NCI-H2196 treated with DMSO at 0.1 percent for 48 hours (cell line): ENCODE measurements around the gene STXBP1.
A peak's percentile ranks its signal among the peaks of the same experiment; 100 is the strongest.

ENCODE experiments used
- DNase-seq: peaks from one replicate; lab custom pipeline; 2025; ENCODE audit not compliant: unreplicated experiment; lab: John Stamatoyannopoulos, UW

Gene STXBP1

DNA sequence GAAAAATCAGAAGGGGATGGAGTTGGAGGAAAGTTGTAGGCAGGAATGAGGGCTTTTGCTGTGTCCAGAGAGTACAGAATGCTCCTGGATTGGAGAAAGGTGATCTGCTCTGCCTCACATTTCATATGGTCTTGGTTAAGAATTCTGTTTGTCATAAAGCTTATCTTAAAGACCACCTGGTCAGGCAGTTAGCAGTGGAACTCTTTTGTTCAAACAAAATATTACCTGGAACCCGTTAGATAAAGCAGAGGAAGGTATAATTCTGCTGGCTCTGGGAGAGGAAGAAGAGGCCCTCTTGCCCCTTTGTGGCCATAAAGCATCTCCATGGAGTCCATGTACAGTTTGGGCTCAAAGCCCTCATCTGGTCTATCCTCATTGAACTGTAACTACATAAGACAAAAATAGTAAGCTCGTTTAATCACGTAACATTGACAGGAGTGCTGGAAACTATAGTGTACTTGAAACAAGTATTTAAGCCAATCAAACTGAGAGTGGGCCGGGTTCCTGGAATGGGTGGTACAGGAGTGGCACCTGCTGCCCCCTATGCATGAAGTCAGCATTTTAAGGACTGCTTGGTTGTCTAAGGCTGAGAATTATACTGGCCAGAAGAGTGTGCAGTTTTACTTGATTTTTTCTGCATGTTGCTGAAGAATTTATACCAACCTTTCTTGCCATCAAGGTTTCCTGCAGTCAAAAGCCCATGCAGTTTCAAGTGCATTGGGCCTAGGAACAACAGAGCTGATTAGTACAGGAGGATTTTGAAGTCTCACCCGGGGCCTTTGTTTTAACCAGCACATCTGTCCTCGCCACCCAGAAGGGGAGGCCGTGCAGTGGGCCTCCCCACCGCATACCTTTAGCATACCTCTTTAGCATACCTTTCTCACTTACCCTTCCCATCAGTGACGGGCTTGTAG lies 39.9 kb downstream of the STXBP1 start:
- no peak for DNase-seq

DNA sequence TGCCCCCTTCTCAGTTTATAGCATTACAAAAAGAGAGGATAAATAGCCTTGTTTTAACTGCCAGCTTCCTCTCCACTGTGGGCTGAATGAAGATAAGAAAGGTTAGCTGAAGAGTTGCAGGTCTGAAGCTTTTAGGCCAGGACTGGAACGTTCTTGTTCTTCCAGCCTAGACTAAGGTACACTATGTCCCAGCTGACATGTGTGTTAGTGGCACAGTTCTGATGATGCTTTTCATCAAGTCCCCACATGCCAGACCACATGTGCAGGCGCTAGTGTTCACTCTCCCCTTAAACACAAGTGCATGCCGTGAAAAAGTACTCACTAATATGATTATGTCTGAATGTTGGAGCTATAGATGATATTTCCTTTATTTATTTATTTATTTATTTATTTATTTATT lies 40.7 kb downstream of the STXBP1 start:
- no peak for DNase-seq

DNA sequence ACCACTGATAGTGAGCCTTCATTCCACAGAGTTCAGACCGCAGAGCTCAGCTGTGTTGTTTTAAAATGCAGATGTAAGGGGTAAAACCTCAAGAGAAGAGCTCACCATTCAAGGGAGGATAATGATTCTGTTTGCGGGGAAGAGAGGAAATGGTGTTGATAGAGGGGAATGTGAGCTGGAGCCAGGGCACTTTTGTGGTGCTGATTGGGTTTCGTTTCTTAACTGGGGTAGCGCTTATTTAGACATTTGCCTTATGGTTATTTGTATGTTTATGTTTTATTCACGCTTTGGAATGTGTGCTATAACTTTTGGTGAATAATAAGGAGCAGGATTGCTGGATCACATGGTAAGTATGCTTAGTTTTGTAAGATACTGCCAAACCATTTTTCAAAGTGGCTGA lies 42.5 kb downstream of the STXBP1 start:
- no peak for DNase-seq

DNA sequence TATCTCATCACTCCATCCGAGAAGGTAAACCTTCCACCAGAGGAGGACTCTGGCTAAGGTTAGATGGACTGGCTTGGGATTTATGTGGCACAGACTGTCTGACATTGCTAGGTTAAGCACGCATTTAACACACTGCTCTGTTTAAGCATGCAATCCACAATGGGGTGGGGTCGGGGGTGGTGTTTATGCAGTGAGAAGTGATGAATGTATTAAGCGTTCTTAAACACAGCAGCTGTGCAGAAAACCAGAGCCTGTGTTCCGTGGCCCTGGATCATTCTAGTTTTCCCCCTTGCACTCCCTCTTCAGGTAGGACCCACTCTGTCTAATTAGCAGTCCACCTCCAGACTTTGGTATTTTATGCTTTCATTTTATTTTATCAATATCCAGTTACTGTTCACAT lies 46.4 kb downstream of the STXBP1 start:
- DNase-seq, result no peak

DNA sequence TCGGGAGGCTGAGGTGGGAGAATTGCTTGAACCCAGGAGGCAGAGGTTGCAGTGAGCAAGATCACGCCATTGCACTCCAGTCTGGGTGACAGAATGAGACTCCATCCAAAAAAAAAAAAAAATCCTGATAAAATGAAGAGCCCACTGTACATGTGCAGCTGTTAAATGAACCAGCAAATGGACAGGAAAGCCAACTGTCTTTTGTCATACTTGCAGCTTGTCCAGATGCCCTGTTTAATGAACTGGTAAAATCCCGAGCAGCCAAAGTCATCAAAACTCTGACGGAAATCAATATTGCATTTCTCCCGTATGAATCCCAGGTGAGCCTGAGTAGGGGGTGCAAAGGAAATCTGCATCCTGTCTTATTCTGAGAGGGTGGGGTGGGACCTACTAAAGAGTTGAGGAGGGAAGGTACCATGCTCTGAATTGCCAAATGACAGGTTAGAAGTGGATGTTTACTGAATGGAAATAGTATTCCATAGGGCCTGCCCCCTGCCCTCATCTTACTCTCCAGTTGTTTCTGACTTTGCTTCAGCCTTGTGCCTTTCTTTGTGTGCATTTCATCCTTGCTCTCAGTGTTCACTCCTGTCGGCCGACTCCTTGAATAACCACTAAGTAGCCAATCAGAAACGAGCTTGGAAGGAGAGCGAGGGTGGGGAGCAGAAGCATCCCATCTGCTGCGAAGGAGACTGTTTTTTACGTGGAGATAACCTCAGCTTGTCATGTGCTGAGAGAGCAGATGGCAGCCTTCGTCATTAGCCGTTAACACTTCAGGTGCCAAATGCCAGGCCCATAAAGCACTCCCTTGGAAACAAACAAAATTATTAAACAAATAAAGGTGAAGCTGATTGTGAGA lies 49.0 kb downstream of the STXBP1 start:
- peak; percentile 44 for DNase-seq

DNA sequence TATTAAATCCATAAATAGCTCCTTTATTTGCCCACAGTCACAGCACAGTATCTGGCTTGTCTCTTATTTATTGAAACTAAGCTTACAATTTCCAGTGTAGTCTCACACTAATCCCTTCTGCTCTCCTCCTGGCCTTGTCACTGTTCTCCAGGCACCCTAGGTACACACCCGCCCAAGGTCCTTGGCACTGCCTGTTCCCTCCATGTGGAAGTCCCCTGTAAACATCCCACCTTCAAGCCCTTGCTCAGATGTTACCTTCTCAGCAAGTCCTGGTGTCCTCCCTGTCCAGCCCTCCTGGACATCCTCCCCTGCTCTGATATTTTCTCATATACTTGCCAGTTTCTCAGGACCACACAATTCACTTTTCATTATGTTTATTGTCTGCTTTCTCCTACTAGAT lies 50.5 kb downstream of the STXBP1 start:
- DNase-seq, result no peak

DNA sequence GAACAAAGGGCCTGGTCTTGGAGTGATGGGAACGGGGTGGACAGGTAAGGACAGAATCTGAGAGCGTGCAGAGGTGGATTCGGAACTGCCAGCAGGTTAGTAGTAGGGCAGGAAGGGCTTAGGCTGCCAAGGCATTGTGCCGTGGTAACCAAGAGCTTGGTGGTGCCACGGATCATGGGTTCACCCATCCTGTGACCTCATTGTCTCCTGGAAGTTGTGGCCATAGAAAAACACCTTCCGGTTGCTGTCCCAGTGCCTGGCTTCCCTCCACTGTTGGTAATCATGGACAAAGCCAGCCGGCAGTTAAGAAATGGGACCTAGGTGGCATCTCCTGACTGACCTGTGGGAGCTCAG lies 52.2 kb downstream of the STXBP1 start:
- DNase-seq, result no peak

DNA sequence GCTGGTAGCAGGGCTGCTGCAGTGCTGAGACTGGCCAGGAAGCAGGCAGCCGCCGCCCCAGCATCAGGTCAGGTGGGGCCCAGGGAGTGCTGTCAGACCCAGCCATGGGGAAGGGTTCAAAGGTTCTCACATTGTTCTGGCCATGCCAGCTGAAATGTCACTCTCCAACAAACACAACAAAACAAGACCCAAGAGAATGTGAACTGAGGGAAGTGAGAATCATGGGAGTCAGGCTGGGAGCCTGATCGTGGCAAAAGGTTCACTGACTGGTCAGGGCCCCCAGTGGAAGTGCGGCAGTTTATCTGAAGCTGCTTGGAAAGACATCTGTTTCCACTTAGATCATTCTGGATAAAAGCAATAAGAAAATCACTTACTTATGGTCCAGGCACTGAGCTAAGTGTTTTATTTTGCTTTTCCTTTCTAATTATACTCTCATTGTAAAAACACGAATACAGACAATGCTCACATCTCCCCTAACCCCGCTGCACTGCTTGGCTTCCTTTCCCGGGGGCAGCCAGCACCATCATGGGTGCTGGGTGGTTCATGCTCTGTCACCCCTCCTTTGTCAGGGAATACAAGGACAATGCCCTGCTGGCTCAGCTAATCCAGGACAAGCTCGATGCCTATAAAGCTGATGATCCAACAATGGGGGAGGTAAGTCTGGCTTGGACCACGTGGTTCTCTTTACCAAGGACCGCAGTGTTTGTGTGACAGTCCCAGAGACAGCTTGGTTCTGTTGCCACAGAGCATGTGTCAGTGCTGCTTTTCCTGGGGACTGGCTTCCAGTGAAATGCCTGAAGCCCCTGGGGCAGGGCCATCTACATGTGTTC lies 52.8 kb downstream of the STXBP1 start:
- DNase-seq, result no peak

DNA sequence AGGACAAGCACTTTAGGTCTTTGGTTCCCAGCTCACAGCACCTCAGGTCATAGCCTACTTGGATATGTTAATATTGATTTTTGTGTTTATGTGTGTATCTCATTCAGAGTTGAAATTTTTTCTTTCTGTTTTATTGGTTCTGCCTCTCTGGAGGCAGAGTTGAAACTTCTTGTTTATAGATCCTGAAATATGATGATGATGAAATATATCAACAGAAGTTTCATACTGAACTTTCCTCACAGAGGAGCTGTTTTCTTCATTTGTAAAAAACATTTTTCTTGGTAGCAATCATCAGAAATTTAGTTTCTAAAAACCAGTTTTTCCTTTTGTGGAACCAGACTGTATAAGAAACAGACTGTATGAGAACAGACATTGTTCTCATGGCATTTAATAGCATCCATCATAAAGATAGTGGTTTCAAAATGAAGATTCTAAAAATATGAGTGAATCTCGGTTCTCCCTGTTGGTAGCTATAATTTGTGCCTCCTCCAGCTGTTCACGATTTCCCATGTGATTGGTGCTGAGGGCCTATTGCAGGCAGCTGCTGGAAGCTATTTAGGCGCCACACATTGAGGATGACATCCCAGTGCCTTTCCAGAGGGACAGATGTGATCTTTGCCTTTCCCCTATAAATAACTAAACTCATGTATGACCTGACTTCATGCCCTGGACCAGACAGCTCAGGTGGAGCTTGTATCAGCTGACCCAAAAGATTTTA lies 55.2 kb downstream of the STXBP1 start:
- DNase-seq, result no peak

DNA sequence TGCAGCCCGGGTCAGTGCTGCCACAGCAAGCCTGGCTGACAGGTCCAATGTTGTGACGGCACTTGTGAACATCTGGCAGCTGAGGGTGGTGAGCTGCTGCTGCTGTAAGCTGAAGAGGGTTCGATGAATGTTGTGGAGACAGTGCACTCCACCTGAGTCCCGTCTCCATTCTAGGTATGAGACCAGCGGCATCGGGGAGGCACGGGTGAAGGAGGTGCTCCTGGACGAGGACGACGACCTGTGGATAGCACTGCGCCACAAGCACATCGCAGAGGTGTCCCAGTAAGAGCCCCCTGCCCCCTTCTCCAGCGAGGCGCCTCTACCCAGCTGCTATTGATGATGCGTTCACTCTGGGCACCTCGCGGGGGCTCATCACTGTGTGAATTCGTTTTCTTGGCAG lies 55.8 kb downstream of the STXBP1 start:
- no peak for DNase-seq

DNA sequence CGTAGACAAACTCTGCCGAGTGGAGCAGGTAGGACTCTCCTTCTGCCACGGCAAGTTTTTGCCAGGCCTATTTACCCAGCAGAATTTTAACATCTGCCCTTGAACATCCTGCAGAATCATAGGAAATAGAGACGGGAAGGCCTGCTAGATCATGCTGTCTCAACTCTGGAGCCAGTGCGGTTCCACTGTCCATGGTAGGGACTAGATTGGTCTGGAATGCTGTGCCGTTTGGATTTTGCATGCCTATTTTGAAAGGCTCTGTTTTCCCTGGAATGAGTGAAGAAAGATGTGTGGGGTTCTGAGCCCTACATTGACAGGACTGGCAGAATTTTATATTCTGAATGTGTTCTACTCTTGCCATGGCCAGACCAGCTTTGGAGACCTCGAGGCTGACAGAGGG lies 61.2 kb downstream of the STXBP1 start:
- DNase-seq, result no peak

DNA sequence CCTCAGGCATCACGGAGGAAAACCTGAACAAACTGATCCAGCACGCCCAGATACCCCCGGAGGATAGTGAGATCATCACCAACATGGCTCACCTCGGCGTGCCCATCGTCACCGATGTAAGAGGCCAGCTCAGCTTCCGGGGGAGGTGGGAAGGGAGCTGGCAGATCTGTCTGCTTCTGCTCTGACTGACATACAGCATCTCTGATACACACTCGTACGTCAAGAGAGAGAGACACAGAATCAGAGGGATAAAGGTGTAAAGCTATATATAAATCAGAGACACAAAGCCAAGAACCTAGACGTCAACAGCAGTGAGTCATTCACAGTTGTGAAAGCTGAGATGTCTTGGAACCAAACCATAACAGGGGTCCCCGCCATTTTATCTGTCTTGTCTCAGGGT lies 64.6 kb downstream of the STXBP1 start:
- no peak for DNase-seq

DNA sequence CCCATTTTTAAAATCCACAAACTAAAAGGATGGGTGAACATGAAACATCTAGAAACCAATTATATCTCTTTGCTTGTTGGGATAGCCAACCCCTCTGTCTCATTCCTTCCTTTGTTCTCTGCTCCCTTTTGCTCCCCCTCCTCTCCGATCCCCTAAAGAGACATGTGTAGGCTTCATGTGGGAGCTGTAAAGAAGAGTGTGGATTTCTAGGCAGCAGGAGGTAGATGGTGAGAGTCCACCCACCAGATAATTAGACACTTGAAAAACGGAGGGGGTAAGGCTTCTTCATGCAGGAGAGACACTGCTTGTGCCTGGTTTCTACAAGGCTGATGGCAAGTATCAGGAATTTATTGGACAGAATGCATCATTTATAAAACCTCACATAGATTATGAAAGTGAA lies 67.4 kb downstream of the STXBP1 start:
- no peak for DNase-seq

DNA sequence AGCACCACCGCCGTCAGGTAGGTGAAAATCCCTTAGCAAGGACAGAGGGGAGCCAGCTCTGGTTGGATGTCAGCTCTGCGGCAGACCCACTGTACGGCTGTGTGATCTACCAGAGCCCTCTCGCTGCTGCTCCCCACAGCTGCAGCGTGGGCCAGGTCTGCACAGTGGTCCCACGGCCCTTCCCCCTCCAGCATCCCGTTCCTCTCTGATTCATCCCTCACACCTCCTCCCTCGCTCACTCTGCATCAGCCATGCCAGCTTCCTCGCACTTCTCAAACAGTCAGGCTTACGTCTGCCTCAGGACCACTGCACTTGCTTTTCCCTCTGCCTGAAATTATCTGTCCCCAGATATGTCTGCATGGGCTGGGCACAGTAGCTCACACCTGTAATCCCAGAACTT lies 68.1 kb downstream of the STXBP1 start:
- no peak for DNase-seq

DNA sequence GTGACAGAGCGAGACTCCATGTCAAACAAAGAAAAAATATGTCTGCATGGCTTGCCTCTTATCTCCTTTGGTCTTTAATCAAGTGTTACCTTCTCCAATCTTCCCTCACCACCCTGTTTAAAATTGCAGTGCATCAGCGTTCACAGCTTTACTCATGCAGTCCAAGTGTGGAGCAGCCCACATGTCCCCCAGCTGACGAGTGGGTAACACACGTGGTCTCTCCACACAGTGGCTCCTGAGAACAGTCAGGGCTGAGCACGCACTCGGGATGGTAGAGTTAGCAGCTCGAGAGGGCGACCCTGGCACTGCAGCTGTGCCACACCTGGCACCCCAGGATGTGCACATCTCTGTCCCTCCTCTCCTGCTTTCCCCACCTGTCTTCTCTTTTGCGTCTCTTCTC lies 68.8 kb downstream of the STXBP1 start:
- DNase-seq, result no peak

DNA sequence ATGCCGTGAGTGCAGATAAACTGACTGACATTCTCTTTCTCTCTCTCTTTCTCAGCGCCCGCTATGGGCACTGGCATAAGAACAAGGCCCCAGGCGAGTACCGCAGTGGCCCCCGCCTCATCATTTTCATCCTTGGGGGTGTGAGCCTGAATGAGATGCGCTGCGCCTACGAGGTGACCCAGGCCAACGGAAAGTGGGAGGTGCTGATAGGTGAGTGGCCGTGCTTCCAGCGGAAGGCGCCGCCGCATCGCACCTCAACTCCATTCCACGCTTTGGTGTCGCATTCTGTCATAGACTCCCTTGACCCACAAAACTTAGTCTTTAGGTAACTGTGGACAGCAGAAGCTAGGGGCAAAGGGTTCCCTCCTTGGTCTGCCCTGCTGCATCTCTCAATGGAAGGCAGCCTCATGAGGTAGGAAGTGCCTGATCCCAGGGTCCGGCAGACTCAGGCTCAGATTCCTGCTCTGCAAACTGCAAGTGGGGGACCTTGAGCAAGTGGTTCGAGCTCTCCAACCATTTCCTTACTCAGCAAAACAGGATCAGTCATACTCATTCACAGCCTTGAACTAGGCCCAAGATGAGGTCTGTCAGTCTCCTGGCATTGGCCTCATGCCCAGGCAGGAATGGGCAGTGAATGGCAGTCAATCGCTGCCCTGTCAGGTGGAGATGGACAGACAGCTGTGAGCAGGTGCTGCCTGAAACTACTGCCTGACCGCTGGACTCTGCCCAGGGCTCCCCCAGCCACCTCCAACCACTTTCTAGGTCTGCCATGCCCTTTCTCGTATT lies 70.5 kb downstream of the STXBP1 start:
- DNase-seq, result no peak

DNA sequence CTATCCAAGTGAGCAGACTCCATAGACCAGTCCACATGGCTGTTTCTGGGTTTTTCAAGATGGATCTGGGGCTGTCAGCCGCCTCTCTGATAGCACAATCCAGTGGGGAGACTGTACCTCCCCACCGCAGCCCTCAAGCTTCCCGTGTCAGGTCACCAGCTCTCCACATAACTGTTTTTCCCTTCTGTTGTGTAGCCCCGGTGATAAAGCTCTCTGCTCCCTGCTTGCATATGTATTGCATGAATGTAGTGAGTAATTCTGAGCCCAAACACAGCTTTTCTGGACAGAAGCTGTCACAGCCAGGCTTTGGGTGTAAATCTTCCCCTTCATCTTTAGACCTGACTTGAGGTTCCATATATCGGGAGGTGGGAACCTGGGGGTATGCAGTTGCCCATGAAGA lies 71.6 kb downstream of the STXBP1 start:
- DNase-seq, result no peak

DNA sequence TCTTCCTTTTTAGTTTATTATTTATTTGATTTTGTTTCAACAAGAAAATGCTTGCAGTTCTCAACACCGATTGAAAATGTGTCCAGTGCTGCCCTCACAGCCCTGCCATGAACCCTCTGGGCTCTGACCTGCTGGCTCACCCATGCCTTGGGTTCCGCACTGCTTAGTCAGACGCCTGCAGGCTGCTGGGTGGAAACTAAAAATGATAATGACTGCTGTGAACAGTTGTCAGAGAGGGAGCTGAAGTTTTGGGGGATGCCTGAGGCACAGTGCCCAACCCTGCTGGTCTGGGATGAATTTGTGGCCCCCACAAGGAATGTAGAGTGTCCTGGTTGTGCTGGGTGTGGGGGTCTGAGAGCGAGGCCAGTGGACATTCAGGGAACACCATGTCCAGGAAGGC lies 72.5 kb downstream of the STXBP1 start:
- no peak for DNase-seq

DNA sequence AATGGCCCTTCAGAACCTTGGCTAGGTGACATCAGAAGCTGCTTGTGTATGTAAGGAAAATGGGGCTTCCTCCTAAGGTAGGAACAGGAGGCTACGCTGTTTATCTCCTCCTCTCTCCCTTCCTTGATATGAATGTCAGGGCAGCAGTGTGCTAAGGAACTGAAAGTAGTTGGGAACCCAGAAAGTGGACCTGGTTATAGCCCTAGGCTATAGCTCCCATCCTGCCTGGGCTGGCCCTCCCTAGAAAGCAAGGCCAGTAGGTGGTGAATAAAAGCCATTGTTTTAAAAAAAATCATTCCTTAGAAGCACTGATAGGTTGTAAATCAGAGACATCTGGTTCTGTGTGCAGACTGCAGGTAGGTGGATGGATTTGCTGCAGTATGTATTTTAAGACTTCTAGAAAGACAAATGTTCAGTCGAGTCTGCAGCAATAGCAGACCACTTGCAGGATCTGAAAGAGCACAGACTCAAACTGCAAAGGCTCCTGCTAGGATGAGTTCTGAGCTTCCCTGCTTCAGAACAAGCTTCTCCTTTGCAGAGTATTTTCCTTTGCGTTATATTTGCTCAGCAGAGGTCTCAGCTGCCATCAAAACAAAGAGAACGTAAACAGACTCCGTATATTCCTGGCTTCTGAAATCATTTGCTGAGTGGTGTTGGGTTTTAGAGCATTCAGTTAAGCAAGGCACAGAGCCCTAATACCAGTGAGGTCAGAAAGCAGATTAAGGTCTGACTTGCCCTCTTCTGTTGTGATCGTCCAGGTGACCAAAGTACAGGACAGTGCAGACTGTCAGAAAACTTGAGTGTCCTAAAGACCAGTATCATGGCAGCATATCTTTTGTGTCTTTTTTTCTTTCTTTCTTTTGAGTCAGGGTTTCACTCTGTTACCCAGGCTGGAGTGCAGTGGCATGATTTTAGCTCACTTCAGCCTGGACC lies 74.7 kb downstream of the STXBP1 start:
- DNase-seq, result peak; percentile 11
